HG03432 (cell line): ENCODE measurements around the gene CNOT9.

Experiments used
- ATAC-seq: cut with Tn5 transposase; IDR thresholded peaks from one replicate; pipeline ENCODE4 v1.9.1; 2021; ENCODE audit warnings: mild to moderate bottlenecking, moderate library complexity; ENCODE audit not compliant: unreplicated experiment

The CNOT9 gene

GRCh38 chr2:218643751-218644310, 75.2 kb downstream of the CNOT9 start:
- ATAC-seq: no peak

GRCh38 chr2:218644721-218645120, 76.1 kb downstream of the CNOT9 start:
- no peak for ATAC-seq

GRCh38 chr2:218645126-218645525, 76.5 kb downstream of the CNOT9 start:
- ATAC-seq: no peak
